ENCODE data around the gene TCAIM. TPM values are rescaled to one million over a fixed set of nuclear protein-coding genes. Genes with fewer than 3 reads are reported as not detected.

The TCAIM gene
- total RNA-seq, 1 experiment from 2014 or later = 18.4 TPM

- Histone ChIP-seq H3K4me3 (replicated peaks in 1 of 2; ENCODE audit: low read depth in 1 of 2, low read length in 2 of 2) (no peak overlapping the region), H3K9ac (ENCODE audit: low read length) (no peak overlapping the region), H2AFZ (ENCODE audit: low read depth, low read length, poor library complexity, severe bottlenecking) (no peak overlapping the region), H3K4me2 (ENCODE audit: low read length) (no peak overlapping the region), H3K9me3 (ENCODE audit: control insufficient read depth in 1 of 2, insufficient read depth in 1 of 2, low read depth in 1 of 2, low read length in 2 of 2) (no peaks in the 10 kb centered on the region), H3K9me2 (ENCODE audit: insufficient read depth) (no peaks in the 10 kb centered on the region), H3K27me3 (ENCODE audit: insufficient read depth, low read length) (no peaks in the 10 kb centered on the region; the same call in 1 of the 2 replicates), H3K27ac (ENCODE audit: low read depth, low read length) (no peak overlapping the region), H3K36me3 (ENCODE audit: control insufficient read depth in 1 of 2, insufficient read depth in 2 of 2, low read length in 2 of 2) (no peaks in the 10 kb centered on the region), H3K79me2 (ENCODE audit: insufficient read depth, low read length) (no peaks in the 10 kb centered on the region), H3K4me1 (ENCODE audit: control insufficient read depth in 1 of 2, insufficient read depth in 2 of 2, low read length in 2 of 2) (peaks cover 0 to 4% of the 10 kb centered on the region in 2 experiments; a peak in 1 of 4 replicates), H4K20me1 (ENCODE audit: insufficient read depth) (no peaks in the 10 kb centered on the region)
- intact Hi-C loops (cut with micrococcal nuclease) = loop anchor here (10.0 kb wide), 1 partner anchor 295 kb away; the partner anchor contains the start of gene ZNF197
- DNase-seq (ENCODE audit: low read depth, low spot score) (no peak), ATAC-seq (no peak)
- ChIA-PET CTCF (no interaction called here), RAD21 (ENCODE audit: low non-redundant PET in 1 of 2, low total read pairs in 2 of 2, uncharacterized antibody in 2 of 2, unreplicated experiment in 2 of 2) (no interaction called here), POLR2A (interaction anchor here (0.8 kb wide), 1 partner anchor 9 kb away, joined by 3 read pairs; the partner anchor contains the start of gene TCAIM)
- TF ChIP-seq JUND (IDR thresholded peaks at IDR 0.05) = no peak
- no peak for TF ChIP-seq EZH2 (IDR thresholded peaks at IDR 0.05)
- TF ChIP-seq MAX (IDR thresholded peaks at IDR 0.05) = no peak
- no peak for TF ChIP-seq CEBPB (IDR thresholded peaks at IDR 0.05; ENCODE audit: low read depth)
- TF ChIP-seq ATF3 (IDR thresholded peaks at IDR 0.05) = no peak
- TF ChIP-seq EGR1 (IDR thresholded peaks at IDR 0.05; ENCODE audit: low read depth) = no peak
- no peak for TF ChIP-seq YY1 (IDR thresholded peaks at IDR 0.05; ENCODE audit: extremely low read depth, insufficient replicate concordance, low read depth, low read length)
- no peak for TF ChIP-seq POLR2AphosphoS5 (IDR thresholded peaks at IDR 0.05; ENCODE audit: low read depth, low read length)
- TF ChIP-seq TCF7L2 (IDR thresholded peaks at IDR 0.05; ENCODE audit: borderline replicate concordance, extremely low read depth, insufficient read depth, insufficient read length) = no peak
- no peak for TF ChIP-seq CTCF (IDR thresholded peaks at IDR 0.05 in 2 of 3, conservative IDR thresholded peaks at IDR 0.05 in 1 of 3; ENCODE audit: borderline replicate concordance in 1 of 3, insufficient read depth in 1 of 3, low read depth in 2 of 3, low read length in 2 of 3)
- no peak for TF ChIP-seq RAD21 (IDR thresholded peaks at IDR 0.05; ENCODE audit: low read depth)
- TF ChIP-seq FOSL1 (IDR thresholded peaks at IDR 0.05; ENCODE audit: low read depth) = no peak
- no peak for TF ChIP-seq SIN3A (IDR thresholded peaks at IDR 0.05; ENCODE audit: low read depth)
- TF ChIP-seq EZH2phosphoT487 (IDR thresholded peaks at IDR 0.05; ENCODE audit: borderline replicate concordance) = no peak
- TF ChIP-seq REST (IDR thresholded peaks at IDR 0.05; ENCODE audit: low read depth) = no peak
- no peak for TF ChIP-seq ZBTB33 (IDR thresholded peaks at IDR 0.05; ENCODE audit: extremely low read depth, insufficient replicate concordance, low read length)
- no peak for TF ChIP-seq SRF (IDR thresholded peaks at IDR 0.05; ENCODE audit: low read depth)
- no peak for TF ChIP-seq CBX3 (IDR thresholded peaks at IDR 0.05; ENCODE audit: low read depth)
- BruUV-seq (replicated peaks) = no TSS peak
Observed at GRCh38 chr3:44329946-44330345, 8.6 kb upstream of the TCAIM start.

All from HCT116 (cell line).